GM10248 (cell line): ENCODE data around the gene TMSB10.
"Not testable (repeated sequence)": the region's sequence is repeated elsewhere in the genome, so short reads cannot be mapped to it uniquely, and the experiment has no call there.

Experiments
- CTCF ChIA-PET: fragments of 300-600 bp; sonication (Branson Sonifier 250); formaldehyde crosslinking; extraction: SDS; loops from one replicate; lab custom pipeline; 2021; ENCODE audit warnings: antibody characterized with exemption; lab: Yijun Ruan, JAX
- POLR2A ChIA-PET: fragments of 350-650 bp; sonication (Branson Sonifier 250); formaldehyde crosslinking; extraction: SDS; loops from one replicate; lab custom pipeline; 2020; ENCODE audit warnings: antibody characterized with exemption; lab: Yijun Ruan, JAX
- DNase-seq: peaks from one replicate; pipeline ENCODE4 v3.0.0; 2012; ENCODE audit errors: extremely low spot score
- TF ChIP-seq, protein P1 (sequence below): IDR thresholded peaks from 2 replicates; pipeline ENCODE4 v1.5.1; 2012; ENCODE audit warnings: mild to moderate bottlenecking, low read depth; ENCODE audit errors: extremely low read depth, missing control alignments, control extremely low read depth

Gene TMSB10

DNA sequence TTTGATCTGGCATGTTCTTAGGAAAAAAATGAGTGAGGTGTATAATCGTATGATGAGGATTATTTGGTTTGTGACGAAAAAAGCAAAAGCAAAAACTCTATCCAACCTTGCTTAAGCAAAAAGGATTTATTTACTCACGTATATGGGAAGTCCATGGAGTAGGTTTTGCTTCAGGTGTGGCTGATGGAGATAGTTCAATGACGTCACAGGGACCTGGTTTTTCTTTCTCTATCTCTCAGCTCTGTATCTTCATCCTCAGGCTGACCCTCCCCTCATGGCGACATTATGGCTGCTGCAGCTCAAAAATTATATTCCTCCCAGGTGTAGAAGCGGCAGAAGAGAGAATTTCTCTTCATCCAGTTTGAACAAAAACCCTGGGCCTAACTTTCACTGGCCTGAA lies 8.9 kb downstream of the TMSB10 start:
- CTCF ChIA-PET, result interaction anchor here (5.3 kb wide), 1 partner anchor 11 kb away, joined by 41 read pairs; no protein-coding TSS in a partner anchor
- POLR2A ChIA-PET, result no interaction called here
- TF ChIP-seq, protein P1, sequence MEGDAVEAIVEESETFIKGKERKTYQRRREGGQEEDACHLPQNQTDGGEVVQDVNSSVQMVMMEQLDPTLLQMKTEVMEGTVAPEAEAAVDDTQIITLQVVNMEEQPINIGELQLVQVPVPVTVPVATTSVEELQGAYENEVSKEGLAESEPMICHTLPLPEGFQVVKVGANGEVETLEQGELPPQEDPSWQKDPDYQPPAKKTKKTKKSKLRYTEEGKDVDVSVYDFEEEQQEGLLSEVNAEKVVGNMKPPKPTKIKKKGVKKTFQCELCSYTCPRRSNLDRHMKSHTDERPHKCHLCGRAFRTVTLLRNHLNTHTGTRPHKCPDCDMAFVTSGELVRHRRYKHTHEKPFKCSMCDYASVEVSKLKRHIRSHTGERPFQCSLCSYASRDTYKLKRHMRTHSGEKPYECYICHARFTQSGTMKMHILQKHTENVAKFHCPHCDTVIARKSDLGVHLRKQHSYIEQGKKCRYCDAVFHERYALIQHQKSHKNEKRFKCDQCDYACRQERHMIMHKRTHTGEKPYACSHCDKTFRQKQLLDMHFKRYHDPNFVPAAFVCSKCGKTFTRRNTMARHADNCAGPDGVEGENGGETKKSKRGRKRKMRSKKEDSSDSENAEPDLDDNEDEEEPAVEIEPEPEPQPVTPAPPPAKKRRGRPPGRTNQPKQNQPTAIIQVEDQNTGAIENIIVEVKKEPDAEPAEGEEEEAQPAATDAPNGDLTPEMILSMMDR, result no peak
- DNase-seq, result no peak

DNA sequence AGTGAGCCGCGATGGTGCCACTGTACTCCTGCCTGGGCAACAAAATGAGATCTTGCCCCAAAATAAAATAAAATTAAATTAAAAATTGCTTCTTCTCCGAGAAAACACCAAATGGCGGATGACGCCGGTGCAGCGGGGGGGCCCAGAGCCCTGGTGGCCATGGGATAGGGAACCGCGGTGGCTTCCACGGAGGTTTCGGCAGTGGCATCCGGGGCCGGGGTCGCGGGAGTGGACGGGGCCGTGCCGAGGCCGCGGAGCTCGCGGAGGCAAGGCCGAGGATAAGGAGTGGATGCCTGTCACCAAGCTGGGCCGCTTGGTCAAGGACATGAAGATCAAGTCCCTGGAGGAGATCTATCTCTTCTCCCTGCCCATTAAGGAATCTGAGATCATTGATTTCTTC lies 10.2 kb downstream of the TMSB10 start:
- DNase-seq, POLR2A ChIA-PET, CTCF ChIA-PET: not testable (repeated sequence)

DNA sequence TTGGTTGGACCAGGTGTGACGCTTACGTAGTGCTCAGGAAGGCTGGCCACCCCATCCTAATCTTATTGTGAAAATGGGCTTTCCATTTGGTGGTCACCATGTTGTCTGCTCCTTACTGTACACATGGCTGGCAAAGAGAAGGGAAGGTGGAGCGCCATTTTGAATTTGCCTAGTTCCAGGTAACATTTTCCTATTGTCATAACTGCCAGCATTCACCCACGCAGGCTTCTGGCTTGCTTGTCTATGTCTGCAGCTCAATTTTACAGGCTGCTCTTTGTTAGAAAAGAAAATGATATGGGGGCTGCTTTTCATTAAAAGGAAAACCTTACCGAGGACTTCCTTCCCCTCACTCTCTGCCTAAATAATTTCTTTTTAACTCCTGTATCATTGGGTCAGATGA lies 12.4 kb downstream of the TMSB10 start:
- CTCF ChIA-PET, result interaction anchor here (1.6 to 9.1 kb wide), 2 partner anchors 8 to 24 kb away, joined by 16 to 312 read pairs; no protein-coding TSS in a partner anchor
- DNase-seq, result not testable (repeated sequence)
- POLR2A ChIA-PET, result interaction anchor here (0.6 to 1.0 kb wide), 2 partner anchors 10 to 12 kb away, joined by 3 to 7 read pairs; no protein-coding TSS in a partner anchor

DNA sequence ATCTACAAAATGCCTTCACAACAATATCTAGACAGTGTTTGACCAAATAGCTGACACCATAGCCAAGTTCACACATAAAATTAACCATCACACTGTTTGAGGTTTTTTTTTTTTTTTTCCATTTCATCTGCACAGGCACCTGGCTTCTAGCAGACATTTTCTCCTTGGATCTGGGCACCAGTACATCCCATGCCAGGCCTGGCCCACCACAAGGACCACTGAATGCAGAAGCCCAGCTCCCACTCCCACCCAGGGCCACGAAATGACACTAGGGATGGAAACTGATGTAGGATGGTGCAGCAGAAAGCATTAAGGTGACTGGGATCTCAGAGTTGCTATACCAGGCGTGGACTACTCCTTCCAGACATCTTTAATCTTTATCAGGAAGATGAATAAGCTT lies 13.0 kb downstream of the TMSB10 start:
- POLR2A ChIA-PET, result interaction anchor here (0.6 to 3.4 kb wide), 2 partner anchors 10 to 12 kb away, joined by 3 to 23 read pairs; partner anchors contain the start of gene TMSB10

DNA sequence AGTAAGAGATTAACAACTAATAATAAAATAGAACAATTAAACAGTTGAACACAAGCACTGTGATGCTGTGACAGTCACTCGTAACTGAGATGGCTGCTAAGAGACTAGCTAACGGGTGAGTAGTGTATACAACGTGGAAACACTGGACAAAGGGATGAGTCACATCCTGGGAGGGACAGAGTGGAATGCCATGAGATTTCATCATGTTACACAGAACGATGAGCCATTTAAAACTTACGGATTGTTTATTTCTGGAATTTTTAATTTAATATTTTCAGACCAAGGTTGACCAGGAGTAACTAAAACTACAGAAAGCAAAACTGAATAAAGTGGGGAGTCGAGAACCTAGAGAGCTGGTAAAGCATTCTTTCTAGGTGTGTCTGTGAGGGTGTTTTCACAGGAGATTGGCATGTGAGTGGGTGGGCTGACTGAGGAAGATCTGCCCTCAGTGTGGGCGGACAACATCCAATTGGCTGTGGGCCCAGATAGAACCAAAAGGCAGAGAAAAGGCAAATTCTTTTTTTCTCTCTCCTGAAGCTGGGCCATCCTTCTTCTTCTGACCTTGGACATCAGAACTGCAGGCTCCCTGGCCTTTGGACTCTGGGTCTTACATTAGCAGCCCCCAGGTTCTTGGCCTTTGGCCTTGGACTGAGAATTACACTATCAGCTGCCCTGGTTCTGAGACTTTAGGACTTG lies 14.6 kb downstream of the TMSB10 start:
- no peak for DNase-seq
- ChIA-PET POLR2A (interaction anchor here (0.9 to 3.4 kb wide), 2 partner anchors 12 to 14 kb away, joined by 5 to 23 read pairs; partner anchors contain the start of gene TMSB10), CTCF (interaction anchor here (1.1 to 9.1 kb wide), 10 partner anchors 12 to 380 kb away, joined by 3 to 312 read pairs (median 4); no protein-coding TSS in a partner anchor)
- TF ChIP-seq, protein P1, result no peak

More for the DNA sequence above, 13.0 kb downstream of the TMSB10 start:
- TF ChIP-seq, protein P1, result no peak
- CTCF ChIA-PET, result interaction anchor here (1.4 to 9.1 kb wide), 4 partner anchors 12 to 23 kb away, joined by 4 to 312 read pairs (median 5); no protein-coding TSS in a partner anchor
- DNase-seq, result no peak

DNA sequence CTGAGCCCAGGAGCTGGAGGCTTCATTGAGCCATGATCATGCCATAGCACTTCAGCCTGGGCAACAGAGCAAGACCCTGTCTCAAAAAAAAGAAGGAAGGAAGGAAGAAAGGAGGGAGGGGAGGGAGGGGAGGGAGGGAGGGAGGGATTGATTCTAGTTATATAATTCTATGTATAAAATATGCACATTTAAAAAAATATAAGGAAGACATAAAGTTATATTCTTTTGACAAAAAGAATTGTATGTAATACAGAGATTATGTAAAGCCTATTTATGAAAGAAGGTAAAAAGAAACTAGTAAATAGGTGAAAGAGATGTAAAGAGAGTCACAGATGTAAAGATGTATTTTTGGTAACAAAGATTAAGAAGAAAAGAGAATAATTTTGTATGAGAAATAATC lies 17.6 kb downstream of the TMSB10 start:
- CTCF ChIA-PET, result interaction anchor here (9.1 kb wide), 1 partner anchor 18 kb away, joined by 312 read pairs; no protein-coding TSS in a partner anchor

More for the DNA sequence above, 17.6 kb downstream of the TMSB10 start:
- POLR2A ChIA-PET, result interaction anchor here (0.5 kb wide), 1 partner anchor 15 kb away, joined by 7 read pairs; no protein-coding TSS in a partner anchor
- DNase-seq, result no peak
- TF ChIP-seq, protein P1, result no peak
